A673 (cell line): ENCODE data around the gene KCNQ1.

Experiments used
- CTCF ChIP-seq: fragments of 300-800, 200-600 bp; sonication (generic); conservative IDR thresholded peaks from 2 replicates; pipeline ENCODE4 v1.5.1; 2017; ENCODE audit warnings: low read depth, mild to moderate bottlenecking, antibody characterized with exemption, low read length, moderate library complexity, mixed read lengths
- EZH2 ChIP-seq: fragments of 200-600 bp; sonication (generic); IDR thresholded peaks from 2 replicates; pipeline ENCODE4 v1.6.1; 2017; ENCODE audit warnings: borderline replicate concordance, low read depth, mild to moderate bottlenecking, mixed read lengths, antibody characterized with exemption, low read length; ENCODE audit not compliant: poor library complexity, severe bottlenecking

GRCh38 chr11:2424811-2425495, 19.9 kb upstream of the KCNQ1 start:
- TF ChIP-seq CTCF (no peak), EZH2 (no peak)
